Measurements from ENCODE around the gene CAMK1D. TPM values are rescaled to one million over a fixed set of nuclear protein-coding genes. Genes with fewer than 3 reads are reported as not detected.

The CAMK1D gene
- total and polyA plus RNA-seq, 4 donors = 1.9 to 19.0 (median 7.6) TPM

GRCh38 chr10:12634621-12634931, 285.2 kb downstream of the CAMK1D start:
- Histone ChIP-seq H3K9me3 (ENCODE audit: control insufficient read depth, low read length) (no peaks in the 10 kb centered on the region), H3K36me3 (ENCODE audit: control insufficient read depth in 1 of 2, insufficient read depth in 2 of 2, low read length in 1 of 2) (no peaks in the 10 kb centered on the region), H3K4me3 (ENCODE audit: low read length in 2 of 2) (no peak overlapping the region), H3K27ac (ENCODE audit: low read depth in 1 of 2, low read length in 2 of 2) (no peak overlapping the region), H3K27me3 (ENCODE audit: control insufficient read depth in 1 of 2, insufficient read depth in 2 of 2, low read length in 1 of 2) (no peaks in the 10 kb centered on the region), H3K4me1 (ENCODE audit: control insufficient read depth in 1 of 2, insufficient read depth in 2 of 2, low read length in 2 of 2) (no peaks in the 10 kb centered on the region)
- WGBS, 2 donors = 89 to 94% methylated on average over 10 of the region's 10 CpGs
- DNase-seq (no peak), ATAC-seq (ENCODE audit: low FRiP score) (no peak)
- intact Hi-C loops (cut with DNase I) = no loop called here

- WGBS, 2 donors = 88 to 92% methylated on average over 10 of the region's 10 CpGs
- ATAC-seq (ENCODE audit: low FRiP score) (no peak), DNase-seq (no peak)
- H3K9me3 ChIP-seq (ENCODE audit: control insufficient read depth, low read length) = no peaks in the 10 kb centered on the region
- no peaks in the 10 kb centered on the region for H3K4me1 ChIP-seq (ENCODE audit: control insufficient read depth in 1 of 2, insufficient read depth in 2 of 2, low read length in 2 of 2)
- no peak overlapping the region for H3K27ac ChIP-seq (ENCODE audit: low read depth in 1 of 2, low read length in 2 of 2)
- no peaks in the 10 kb centered on the region for H3K36me3 ChIP-seq (ENCODE audit: control insufficient read depth in 1 of 2, insufficient read depth in 2 of 2, low read length in 1 of 2)
- H3K4me3 ChIP-seq (ENCODE audit: low read length in 2 of 2) = no peak overlapping the region
- no peaks in the 10 kb centered on the region for H3K27me3 ChIP-seq (ENCODE audit: control insufficient read depth in 1 of 2, insufficient read depth in 2 of 2, low read length in 1 of 2)
- intact Hi-C loops (cut with DNase I) = no loop called here
These were observed 285.8 kb downstream of the CAMK1D start for GRCh38 chr10:12635127-12635541.

GRCh38 chr10:12636571-12636970, 287.2 kb downstream of the CAMK1D start:
- H3K36me3 ChIP-seq (ENCODE audit: control insufficient read depth in 1 of 2, insufficient read depth in 2 of 2, low read length in 1 of 2) = no peaks in the 10 kb centered on the region
- no peak for ATAC-seq (ENCODE audit: low FRiP score)

GRCh38 chr10:12637649-12638048, 288.3 kb downstream of the CAMK1D start:
- H3K36me3 ChIP-seq (ENCODE audit: control insufficient read depth in 1 of 2, insufficient read depth in 2 of 2, low read length in 1 of 2) = no peaks in the 10 kb centered on the region
- no peak overlapping the region for H3K27ac ChIP-seq (ENCODE audit: low read depth in 1 of 2, low read length in 2 of 2)
- DNase-seq = no peak
- intact Hi-C loops (cut with DNase I) = no loop called here
- H3K4me1 ChIP-seq (ENCODE audit: control insufficient read depth in 1 of 2, insufficient read depth in 2 of 2, low read length in 2 of 2) = no peaks in the 10 kb centered on the region
- ATAC-seq (ENCODE audit: low FRiP score) = no peak
- no peaks in the 10 kb centered on the region for H3K27me3 ChIP-seq (ENCODE audit: control insufficient read depth in 1 of 2, insufficient read depth in 2 of 2, low read length in 1 of 2)
- WGBS, 2 donors = 96 to 99% methylated on average over 8 of the region's 8 CpGs
- no peaks in the 10 kb centered on the region for H3K9me3 ChIP-seq (ENCODE audit: control insufficient read depth, low read length)
- H3K4me3 ChIP-seq (ENCODE audit: low read length in 2 of 2) = no peak overlapping the region

More at GRCh38 chr10:12636571-12636970, 287.2 kb downstream of the CAMK1D start:
- no peak overlapping the region for H3K27ac ChIP-seq (ENCODE audit: low read depth in 1 of 2, low read length in 2 of 2)
- DNase-seq = no peak
- intact Hi-C loops (cut with DNase I) = no loop called here
- H3K4me1 ChIP-seq (ENCODE audit: control insufficient read depth in 1 of 2, insufficient read depth in 2 of 2, low read length in 2 of 2) = no peaks in the 10 kb centered on the region
- H3K4me3 ChIP-seq (ENCODE audit: low read length in 2 of 2) = no peak overlapping the region
- no peaks in the 10 kb centered on the region for H3K27me3 ChIP-seq (ENCODE audit: control insufficient read depth in 1 of 2, insufficient read depth in 2 of 2, low read length in 1 of 2)
- H3K9me3 ChIP-seq (ENCODE audit: control insufficient read depth, low read length) = no peaks in the 10 kb centered on the region
- 62 to 76% methylated on average over 3 of the region's 3 CpGs for WGBS, 2 donors

- intact Hi-C loops (cut with DNase I) = no loop called here
- H3K27ac ChIP-seq (ENCODE audit: low read depth in 1 of 2, low read length in 2 of 2) = no peak overlapping the region
- H3K4me3 ChIP-seq (ENCODE audit: low read length in 2 of 2) = no peak overlapping the region
- DNase-seq = no peak
- no peaks in the 10 kb centered on the region for H3K36me3 ChIP-seq (ENCODE audit: control insufficient read depth in 1 of 2, insufficient read depth in 2 of 2, low read length in 1 of 2)
- H3K9me3 ChIP-seq (ENCODE audit: control insufficient read depth, low read length) = no peaks in the 10 kb centered on the region
- H3K4me1 ChIP-seq (ENCODE audit: control insufficient read depth in 1 of 2, insufficient read depth in 2 of 2, low read length in 2 of 2) = no peaks in the 10 kb centered on the region
- no peaks in the 10 kb centered on the region for H3K27me3 ChIP-seq (ENCODE audit: control insufficient read depth in 1 of 2, insufficient read depth in 2 of 2, low read length in 1 of 2)
- WGBS, 2 donors = 84 to 86% methylated on average over 7 of the region's 7 CpGs
- ATAC-seq (ENCODE audit: low FRiP score) = no peak
These were observed 288.8 kb downstream of the CAMK1D start for GRCh38 chr10:12638103-12638502.

GRCh38 chr10:12638781-12639180, 289.4 kb downstream of the CAMK1D start:
- Histone ChIP-seq H3K27ac (ENCODE audit: low read depth in 1 of 2, low read length in 2 of 2) (no peak overlapping the region), H3K4me3 (ENCODE audit: low read length in 2 of 2) (no peak overlapping the region), H3K4me1 (ENCODE audit: control insufficient read depth in 1 of 2, insufficient read depth in 2 of 2, low read length in 2 of 2) (no peaks in the 10 kb centered on the region), H3K27me3 (ENCODE audit: control insufficient read depth in 1 of 2, insufficient read depth in 2 of 2, low read length in 1 of 2) (no peaks in the 10 kb centered on the region), H3K36me3 (ENCODE audit: control insufficient read depth in 1 of 2, insufficient read depth in 2 of 2, low read length in 1 of 2) (no peaks in the 10 kb centered on the region), H3K9me3 (ENCODE audit: control insufficient read depth, low read length) (no peaks in the 10 kb centered on the region)
- no peak for DNase-seq
- intact Hi-C loops (cut with DNase I) = no loop called here
- no peak for ATAC-seq (ENCODE audit: low FRiP score)
- WGBS, 2 donors = 87 to 94% methylated on average over 11 of the region's 11 CpGs

GRCh38 chr10:12639996-12640944, 290.9 kb downstream of the CAMK1D start:
- no peak overlapping the region for H3K4me3 ChIP-seq (ENCODE audit: low read length in 2 of 2)
- no peak for ATAC-seq (ENCODE audit: low FRiP score)
- no peak overlapping the region for H3K27ac ChIP-seq (ENCODE audit: low read depth in 1 of 2, low read length in 2 of 2)
- no peaks in the 10 kb centered on the region for H3K36me3 ChIP-seq (ENCODE audit: control insufficient read depth in 1 of 2, insufficient read depth in 2 of 2, low read length in 1 of 2)
- H3K27me3 ChIP-seq (ENCODE audit: control insufficient read depth in 1 of 2, insufficient read depth in 2 of 2, low read length in 1 of 2) = no peaks in the 10 kb centered on the region
- 94 to 96% methylated on average over 12 of the region's 12 CpGs for WGBS, 2 donors
- intact Hi-C loops (cut with DNase I) = no loop called here
- no peaks in the 10 kb centered on the region for H3K4me1 ChIP-seq (ENCODE audit: control insufficient read depth in 1 of 2, insufficient read depth in 2 of 2, low read length in 2 of 2)
- no peaks in the 10 kb centered on the region for H3K9me3 ChIP-seq (ENCODE audit: control insufficient read depth, low read length)
- DNase-seq = no peak

GRCh38 chr10:12642036-12642435, 292.7 kb downstream of the CAMK1D start:
- Histone ChIP-seq H3K9me3 (ENCODE audit: control insufficient read depth, low read length) (no peaks in the 10 kb centered on the region), H3K36me3 (ENCODE audit: control insufficient read depth in 1 of 2, insufficient read depth in 2 of 2, low read length in 1 of 2) (no peaks in the 10 kb centered on the region), H3K4me3 (ENCODE audit: low read length in 2 of 2) (no peak overlapping the region), H3K27ac (ENCODE audit: low read depth in 1 of 2, low read length in 2 of 2) (no peak overlapping the region), H3K27me3 (ENCODE audit: control insufficient read depth in 1 of 2, insufficient read depth in 2 of 2, low read length in 1 of 2) (no peaks in the 10 kb centered on the region), H3K4me1 (ENCODE audit: control insufficient read depth in 1 of 2, insufficient read depth in 2 of 2, low read length in 2 of 2) (no peaks in the 10 kb centered on the region)
- no peak for DNase-seq
- WGBS, 2 donors = 95 to 98% methylated on average over 7 of the region's 7 CpGs
- ATAC-seq (ENCODE audit: low FRiP score) = no peak
- intact Hi-C loops (cut with DNase I) = no loop called here

GRCh38 chr10:12643279-12643678, 293.9 kb downstream of the CAMK1D start:
- ATAC-seq (ENCODE audit: low FRiP score) (no peak), DNase-seq (no peak)
- H3K27me3 ChIP-seq (ENCODE audit: control insufficient read depth in 1 of 2, insufficient read depth in 2 of 2, low read length in 1 of 2) = no peaks in the 10 kb centered on the region
- 92% methylated on average over 17 of the region's 17 CpGs for WGBS, 2 donors
- no peaks in the 10 kb centered on the region for H3K9me3 ChIP-seq (ENCODE audit: control insufficient read depth, low read length)
- no peaks in the 10 kb centered on the region for H3K4me1 ChIP-seq (ENCODE audit: control insufficient read depth in 1 of 2, insufficient read depth in 2 of 2, low read length in 2 of 2)
- no peak overlapping the region for H3K27ac ChIP-seq (ENCODE audit: low read depth in 1 of 2, low read length in 2 of 2)
- no peaks in the 10 kb centered on the region for H3K36me3 ChIP-seq (ENCODE audit: control insufficient read depth in 1 of 2, insufficient read depth in 2 of 2, low read length in 1 of 2)
- intact Hi-C loops (cut with DNase I) = no loop called here
- H3K4me3 ChIP-seq (ENCODE audit: low read length in 2 of 2) = no peak overlapping the region

Data from aorta (tissue), 5 donors.